GM18519 (cell line): ENCODE results near the gene ADAMTSL3.
"Not testable (repeated sequence)": the region's sequence is repeated elsewhere in the genome, so short reads cannot be mapped to it uniquely, and the experiment has no call there.

Source experiments
- ATAC-seq: cut with Tn5 transposase; IDR thresholded peaks from one replicate; pipeline ENCODE4 v1.9.1; 2021; ENCODE audit warnings: mild to moderate bottlenecking, moderate library complexity; ENCODE audit not compliant: unreplicated experiment, low FRiP score

Gene ADAMTSL3

GRCh38 chr15:83943849-83944404 lies 290.0 kb downstream of the ADAMTSL3 start:
- no peak for ATAC-seq

- ATAC-seq: no peak
Measured at GRCh38 chr15:83947156-83947555, 293.2 kb downstream of the ADAMTSL3 start.

- no peak for ATAC-seq
Measured at GRCh38 chr15:83954506-83954905, 300.6 kb downstream of the ADAMTSL3 start.

- ATAC-seq: peak; percentile 90
Measured at GRCh38 chr15:83955806-83956265, 301.9 kb downstream of the ADAMTSL3 start.

GRCh38 chr15:83956887-83957286 lies 303.0 kb downstream of the ADAMTSL3 start:
- no peak for ATAC-seq

- ATAC-seq: no peak
Measured at GRCh38 chr15:83959477-83959876, 305.6 kb downstream of the ADAMTSL3 start.

- no peak for ATAC-seq
Measured at GRCh38 chr15:83960192-83960829, 306.4 kb downstream of the ADAMTSL3 start.

- ATAC-seq: no peak
Measured at GRCh38 chr15:83961311-83961710, 307.4 kb downstream of the ADAMTSL3 start.

- not testable (repeated sequence) for ATAC-seq
Measured at GRCh38 chr15:83964967-83965366, 311.0 kb downstream of the ADAMTSL3 start.

GRCh38 chr15:83970295-83970890 lies 316.5 kb downstream of the ADAMTSL3 start:
- no peak for ATAC-seq

GRCh38 chr15:83971992-83972391 lies 318.1 kb downstream of the ADAMTSL3 start:
- no peak for ATAC-seq

GRCh38 chr15:83973816-83974215 lies 319.9 kb downstream of the ADAMTSL3 start:
- no peak for ATAC-seq

- no peak for ATAC-seq
Measured at GRCh38 chr15:83977992-83978391, 324.1 kb downstream of the ADAMTSL3 start.

GRCh38 chr15:83978588-83978987 lies 324.7 kb downstream of the ADAMTSL3 start:
- no peak for ATAC-seq

- no peak for ATAC-seq
Measured at GRCh38 chr15:83980637-83981036, 326.7 kb downstream of the ADAMTSL3 start.

GRCh38 chr15:83982748-83983147 lies 328.8 kb downstream of the ADAMTSL3 start:
- ATAC-seq: no peak

- peak; percentile 83 for ATAC-seq
Measured at GRCh38 chr15:83983634-83984458, 329.9 kb downstream of the ADAMTSL3 start.

- no peak for ATAC-seq
Measured at GRCh38 chr15:83984601-83985000, 330.7 kb downstream of the ADAMTSL3 start.

- ATAC-seq: no peak
Measured at GRCh38 chr15:83991163-83991562, 337.2 kb downstream of the ADAMTSL3 start.

GRCh38 chr15:83992324-83993031 lies 338.6 kb downstream of the ADAMTSL3 start:
- peak; percentile 46 for ATAC-seq
